Left ventricle myocardium superior (tissue), 1 donor: Measurements from ENCODE around the gene SNX5. TPM values are rescaled to one million over a fixed set of nuclear protein-coding genes. Genes with fewer than 3 reads are reported as not detected.

Source experiments
- ATAC-seq: fragments of 200-7000 bp; cut with Tn5 transposase; one replicate; pipeline ENCODE4 v1.9.1; 2020; ENCODE audit warnings: mild to moderate bottlenecking, moderate library complexity
- DNase-seq: peaks from one replicate; pipeline ENCODE4 v3.0.0-alpha.2; 2020
- intact Hi-C: fragments of 100-400 bp; cut with micrococcal nuclease; formaldehyde crosslinking; loops from one replicate; pipeline ENCODE4 v1.11.0; 2022
- total RNA-seq: library from RNA; stranded (reverse); fragmentation: NEBNext Ultra II Directional; extraction: Animal tissue kit (Norgen Biotek cat#: 25700); gene quantifications from one replicate; pipeline ENCODE4 v1.2.1, GENCODE V29; 2021
- donor health status: DM: no; HTN: yes; CAD: no; lungs with severe emphysema.

SNX5 gene
- total RNA-seq, 1 donor from 2014 or later, result 40.4 TPM

DNA sequence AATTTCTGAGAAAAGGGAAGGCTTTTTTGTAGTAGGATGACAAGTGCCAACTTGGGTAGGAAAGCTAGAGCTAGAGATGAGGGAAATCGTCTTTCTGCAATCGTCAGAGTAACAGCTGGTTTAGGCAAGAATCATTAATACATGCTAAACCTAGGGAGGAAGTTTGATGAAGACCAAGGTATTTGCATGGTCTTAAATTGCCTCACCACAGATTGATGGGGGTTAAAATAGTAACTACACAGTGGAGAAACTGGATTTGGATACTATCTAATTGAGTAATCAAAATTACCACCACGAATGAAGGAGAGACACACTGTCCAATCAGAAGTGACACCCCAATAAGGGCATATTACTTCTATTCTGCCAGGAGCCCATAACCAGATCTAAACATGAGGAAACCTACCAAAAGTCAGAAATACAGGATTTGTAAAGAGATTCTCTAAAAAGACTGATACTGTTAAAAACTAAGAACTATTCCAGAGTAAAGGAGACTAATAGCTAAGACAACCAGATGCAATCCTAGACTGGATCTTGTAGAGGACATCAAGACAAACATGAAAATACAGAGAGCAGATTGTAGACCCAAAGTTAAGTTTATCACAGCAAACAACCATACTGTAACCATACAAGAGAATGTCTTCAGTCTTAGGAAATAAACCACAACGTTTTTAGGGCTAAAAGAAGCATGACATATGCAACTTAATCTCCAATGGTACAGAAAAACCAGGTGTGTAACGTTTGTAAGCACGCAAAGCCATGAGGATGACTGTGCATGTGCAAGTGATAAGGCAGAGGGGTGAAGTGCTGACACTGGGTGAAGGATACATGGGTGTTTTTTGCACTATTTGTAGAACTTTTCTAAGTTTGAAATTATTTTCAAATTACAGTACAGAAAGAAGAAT, 21.8 kb downstream of the SNX5 start:
- ATAC-seq (no peak), DNase-seq (no peak)
- intact Hi-C loops, result no loop called here

DNA sequence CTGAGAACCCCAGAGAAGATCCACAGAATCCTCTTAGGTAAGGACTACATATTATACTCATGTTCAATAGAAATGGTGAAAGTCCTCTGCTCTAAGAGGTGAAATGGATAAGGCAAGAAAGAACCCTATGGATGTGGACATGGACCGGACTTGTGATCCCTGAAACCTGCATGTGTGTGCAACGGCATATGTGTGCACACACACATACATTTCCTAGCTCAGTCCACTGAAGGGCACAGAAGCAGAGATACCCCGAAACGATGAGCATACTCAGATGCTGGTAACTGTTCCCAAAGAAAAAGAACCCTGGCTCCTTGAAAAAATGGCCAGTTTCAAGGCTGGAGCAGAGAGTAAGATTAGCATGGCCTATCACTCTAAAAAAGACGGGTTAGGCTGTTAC, 22.6 kb downstream of the SNX5 start:
- ATAC-seq, result no peak
- DNase-seq, result no peak
- intact Hi-C loops, result no loop called here

DNA sequence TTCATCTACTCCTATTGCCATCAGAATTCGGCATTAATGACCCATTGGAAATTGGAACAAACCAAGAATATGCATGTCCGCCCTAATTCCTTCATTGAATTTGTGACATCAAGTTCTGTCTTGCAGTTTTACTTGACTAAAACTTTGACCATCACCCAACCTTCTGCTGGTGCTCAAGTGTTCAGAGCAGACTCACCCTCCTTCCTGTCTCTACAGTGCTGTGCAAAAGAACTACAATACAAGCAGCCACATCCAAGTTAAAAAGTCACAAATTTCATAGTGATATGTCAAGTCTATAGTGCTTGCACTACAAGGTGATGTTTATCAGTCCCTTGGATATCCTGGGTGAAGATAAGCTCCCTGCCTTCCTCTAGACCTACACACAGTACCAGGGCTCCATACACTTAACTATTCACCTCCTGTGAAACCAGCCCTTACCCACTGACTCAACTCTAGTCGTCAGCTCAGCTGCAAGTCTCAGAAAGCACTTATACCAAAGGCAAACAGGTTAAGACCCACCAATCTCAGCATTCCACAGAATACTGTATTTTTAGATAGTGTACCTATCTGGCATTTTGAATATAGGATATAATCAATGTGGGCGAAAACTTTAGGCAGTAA, 23.6 kb downstream of the SNX5 start:
- DNase-seq, result no peak
- no peak for ATAC-seq
- intact Hi-C loops, result no loop called here

DNA sequence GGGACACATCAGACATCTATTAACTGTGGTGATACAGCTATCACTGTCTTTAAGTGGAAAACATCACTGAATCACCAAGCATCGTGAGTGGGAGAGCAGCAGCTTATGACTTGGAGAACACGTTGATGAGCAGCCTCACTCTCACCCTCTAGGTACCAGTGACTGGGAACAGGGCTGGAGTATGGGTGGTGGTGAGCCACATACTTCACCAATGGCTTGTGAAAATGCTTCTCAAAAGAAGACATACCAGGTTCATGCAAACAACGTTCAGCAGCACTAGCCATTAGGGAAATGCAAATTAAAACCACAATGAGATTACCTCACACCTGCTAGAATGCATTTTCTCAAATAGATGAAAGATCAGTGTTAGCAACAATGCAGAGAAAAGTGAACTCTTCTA, 25.3 kb downstream of the SNX5 start:
- ATAC-seq, result no peak
- intact Hi-C loops, result no loop called here

DNA sequence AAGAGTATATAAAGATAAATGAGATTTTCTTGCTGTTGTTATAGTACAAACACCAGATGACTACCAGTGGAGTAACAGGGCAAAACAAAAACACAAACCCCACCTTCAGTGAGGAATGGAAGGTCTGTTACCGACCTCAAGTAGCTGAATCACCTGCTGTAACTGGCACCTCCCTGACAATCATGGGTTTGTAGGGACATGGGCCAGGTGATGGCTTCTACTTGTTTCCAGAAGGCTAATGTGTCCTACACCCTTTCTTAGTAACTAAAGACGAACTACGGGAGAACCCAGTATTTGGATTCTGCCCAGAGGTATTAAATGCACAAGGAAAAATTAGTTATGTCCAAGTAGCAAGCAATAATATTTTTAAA, 26.8 kb downstream of the SNX5 start:
- ATAC-seq, result no peak
- intact Hi-C loops, result no loop called here
- no peak for DNase-seq

More for the DNA sequence above, 25.3 kb downstream of the SNX5 start:
- no peak for DNase-seq

DNA sequence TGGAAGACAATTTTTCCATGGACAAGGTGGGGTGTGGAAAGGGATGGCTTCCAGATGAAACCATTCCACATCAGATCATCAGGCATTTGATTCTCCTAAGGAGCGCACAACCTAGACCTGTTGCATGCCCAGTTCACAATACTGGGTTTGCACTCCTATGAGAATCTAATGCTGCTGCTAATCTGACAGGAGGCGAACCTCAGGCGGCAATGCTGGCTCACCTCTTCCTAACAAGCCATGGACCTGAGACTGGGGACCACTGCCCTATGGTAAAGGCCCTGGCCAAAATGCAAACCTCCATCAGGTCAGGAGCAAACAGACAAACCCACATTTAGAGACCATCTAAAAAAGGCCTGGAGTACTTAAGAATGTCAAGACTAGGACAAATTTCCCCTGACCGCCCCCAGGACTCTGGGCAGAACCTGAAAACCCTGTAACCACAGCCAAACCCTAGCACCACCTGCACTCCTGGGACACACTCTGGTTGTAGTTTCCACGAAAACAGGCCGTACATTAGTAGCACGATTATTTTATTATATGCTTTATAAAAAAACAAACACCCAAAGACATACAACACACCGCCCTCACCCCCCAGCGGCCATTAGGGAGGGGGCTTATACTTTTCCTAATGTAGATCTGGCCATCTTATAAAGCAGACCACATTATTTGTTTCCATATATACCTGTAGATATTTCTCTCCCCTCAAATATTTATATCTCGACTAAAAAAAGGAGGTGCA, 27.3 kb downstream of the SNX5 start:
- ATAC-seq, result no peak
- intact Hi-C loops, result no loop called here
- DNase-seq, result no peak

DNA sequence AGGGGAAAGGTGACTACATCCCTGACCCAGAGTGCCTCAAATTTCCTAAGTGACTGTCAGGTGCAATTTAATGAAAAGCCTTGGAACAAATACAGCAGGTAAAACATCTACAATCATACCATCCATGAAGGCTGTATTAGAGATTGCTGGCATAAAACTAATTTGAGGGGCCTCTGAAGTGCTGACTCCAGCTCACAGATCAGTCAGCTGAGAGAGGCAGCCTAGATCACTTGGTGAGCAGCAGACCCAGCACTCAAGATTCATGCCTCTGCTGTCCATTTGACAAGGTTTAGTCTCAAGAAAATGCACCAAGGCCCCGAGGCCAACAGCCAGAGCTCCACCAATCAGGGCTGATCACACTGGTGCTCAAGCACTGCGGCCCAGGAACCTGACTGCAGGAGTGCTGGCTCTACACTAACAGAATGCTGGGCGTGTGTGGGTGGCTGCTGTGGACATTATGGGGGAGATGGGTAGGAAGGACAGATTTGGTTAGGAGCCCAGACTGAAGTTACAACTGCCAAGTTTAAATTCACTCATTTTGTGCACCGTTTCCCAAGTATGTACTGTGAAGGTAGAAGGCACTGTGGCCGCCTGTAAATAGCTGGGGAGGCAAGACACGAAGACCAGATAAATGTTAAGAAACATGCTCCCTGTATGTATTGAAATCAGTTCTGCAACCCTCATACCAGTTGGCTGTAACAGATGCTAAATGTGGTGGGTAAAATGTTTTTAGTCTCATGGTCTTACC, 28.2 kb downstream of the SNX5 start:
- no peak for ATAC-seq
- intact Hi-C loops, result no loop called here
- no peak for DNase-seq

DNA sequence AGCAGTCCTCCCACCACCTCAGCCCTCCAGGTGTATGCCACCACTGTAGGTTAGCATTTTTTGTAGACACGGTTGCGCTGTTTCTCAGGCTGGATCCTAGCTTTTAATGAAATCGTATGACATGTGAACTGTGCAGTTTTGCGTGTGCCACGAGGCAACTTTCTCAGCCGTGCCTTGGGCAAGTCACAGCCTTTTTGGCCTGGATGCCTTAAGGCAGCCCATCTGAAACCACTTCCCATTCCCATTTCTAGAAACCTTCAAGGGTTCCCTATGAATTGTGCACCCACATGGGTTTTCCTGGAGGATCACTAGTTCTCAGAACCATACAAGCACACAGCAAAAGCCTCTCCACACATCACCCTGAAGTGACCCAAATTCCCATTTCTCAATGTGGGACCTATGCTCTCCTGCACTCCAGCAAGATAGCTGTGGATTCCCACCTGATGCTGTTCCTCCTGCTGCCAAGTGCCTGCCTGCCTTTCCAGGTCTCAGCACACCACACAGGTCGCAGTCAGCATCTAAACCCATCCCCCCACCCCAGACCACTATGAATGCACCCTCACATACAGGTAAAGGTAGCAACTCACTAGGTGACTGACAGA, 28.9 kb downstream of the SNX5 start:
- DNase-seq, result no peak
- no peak for ATAC-seq
- intact Hi-C loops, result no loop called here

DNA sequence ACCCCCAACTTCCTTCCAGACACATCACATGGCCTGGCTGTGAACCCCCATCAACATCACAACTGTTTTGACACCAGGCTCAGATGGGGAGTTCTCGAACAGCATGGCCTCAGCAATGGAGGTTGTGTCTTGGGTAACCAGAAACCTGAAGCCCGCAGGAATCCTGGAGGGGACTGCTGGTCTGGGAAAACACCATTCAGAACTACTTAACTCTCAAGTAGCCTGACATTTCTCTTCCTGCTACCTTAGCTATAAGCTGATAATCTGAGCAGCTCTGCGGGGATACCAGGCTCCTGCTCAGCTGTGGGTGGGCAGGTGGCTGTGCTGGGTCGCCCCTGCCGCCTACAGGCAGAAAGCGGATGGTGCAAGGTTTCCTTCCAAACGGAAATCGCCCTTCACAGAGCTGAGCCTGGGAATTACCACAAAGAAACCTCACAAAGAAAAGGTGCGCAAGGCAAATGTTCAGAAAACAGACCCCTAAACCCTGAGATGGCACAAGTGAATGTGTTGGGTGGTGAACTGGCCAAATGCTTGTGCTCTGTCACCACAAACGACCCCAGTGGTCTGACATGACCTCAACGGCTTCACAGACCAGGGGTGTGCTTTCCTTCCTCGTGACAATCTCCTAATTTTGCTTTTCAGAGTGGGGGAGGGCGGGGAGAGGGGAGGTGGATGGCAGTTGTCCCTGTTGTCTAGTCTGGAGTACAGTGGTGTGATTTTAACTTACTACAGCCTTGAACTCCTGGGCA, 29.5 kb downstream of the SNX5 start:
- DNase-seq, result peak; percentile 76
- intact Hi-C loops, result no loop called here
- ATAC-seq, result peak; percentile 60

DNA sequence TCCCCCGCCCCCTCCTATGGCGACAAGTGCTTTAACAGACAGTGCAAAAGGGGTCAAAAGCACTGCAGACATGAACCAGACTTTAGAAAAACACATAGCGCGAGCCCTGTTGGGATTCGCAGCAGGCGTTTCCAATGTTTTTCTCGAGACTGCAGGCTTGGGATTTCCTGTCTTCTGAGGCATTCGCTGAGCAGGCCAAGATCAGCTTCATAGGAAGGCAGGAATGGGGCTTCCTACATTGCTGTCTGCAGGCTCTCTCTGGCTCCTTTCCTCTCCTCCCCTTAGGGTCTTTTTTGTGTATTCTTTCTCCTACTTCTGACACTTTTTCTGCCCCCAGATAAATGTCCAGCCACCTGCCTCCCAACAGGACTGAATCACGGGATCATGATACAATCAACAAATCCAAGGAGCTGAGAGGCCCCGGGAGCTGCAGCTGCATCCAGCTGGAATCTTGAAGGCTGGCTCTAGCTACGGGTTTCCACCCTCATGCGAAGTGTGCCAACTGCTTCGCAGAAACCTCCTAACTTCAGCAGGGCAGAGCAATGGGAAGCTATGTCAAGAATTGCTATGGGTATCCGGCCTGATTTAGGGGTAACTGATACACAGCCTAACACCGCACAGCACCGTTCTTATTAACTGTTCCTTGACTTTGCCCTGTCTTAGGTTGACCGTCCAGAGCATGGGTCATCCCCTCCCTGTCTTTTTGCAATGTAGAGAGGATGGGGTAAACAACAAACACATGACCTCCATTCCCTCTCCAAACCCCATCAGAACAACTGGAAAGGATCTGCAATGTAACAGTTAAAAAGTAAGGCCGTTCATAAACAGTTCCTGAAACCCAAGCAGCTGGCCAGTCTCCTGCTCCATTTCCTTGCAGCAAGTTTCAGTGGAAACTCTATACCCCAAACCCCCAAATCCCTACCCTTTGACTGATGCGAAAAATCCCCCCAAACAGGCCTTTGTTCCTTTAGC, 31.5 kb downstream of the SNX5 start:
- peak; percentile 78 for DNase-seq
- ATAC-seq, result peak; percentile 80
- intact Hi-C loops, result no loop called here

DNA sequence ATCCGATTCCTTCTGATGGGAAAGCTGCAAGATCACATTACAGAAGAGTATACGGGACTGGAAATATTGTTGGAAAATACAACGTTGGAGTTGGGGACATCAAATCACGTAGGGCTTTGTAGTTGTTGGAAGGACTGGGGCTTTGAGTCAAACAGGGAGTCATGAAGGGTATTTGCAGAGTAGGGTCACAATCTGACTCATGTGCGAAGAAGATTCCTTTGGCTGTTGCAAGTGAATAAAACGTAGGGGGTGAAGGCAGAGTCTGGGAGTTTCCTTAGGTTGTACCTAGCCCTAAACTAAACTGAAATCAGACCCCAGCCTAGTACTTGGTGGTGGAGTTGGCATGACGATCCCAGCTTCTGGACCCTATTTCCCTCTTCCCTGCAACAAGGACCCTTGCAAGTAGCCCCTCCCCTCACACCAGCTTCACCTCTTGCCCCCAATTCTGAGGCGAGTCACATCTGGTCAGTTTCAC, 32.3 kb downstream of the SNX5 start:
- DNase-seq, result no peak
- intact Hi-C loops, result no loop called here
- no peak for ATAC-seq

DNA sequence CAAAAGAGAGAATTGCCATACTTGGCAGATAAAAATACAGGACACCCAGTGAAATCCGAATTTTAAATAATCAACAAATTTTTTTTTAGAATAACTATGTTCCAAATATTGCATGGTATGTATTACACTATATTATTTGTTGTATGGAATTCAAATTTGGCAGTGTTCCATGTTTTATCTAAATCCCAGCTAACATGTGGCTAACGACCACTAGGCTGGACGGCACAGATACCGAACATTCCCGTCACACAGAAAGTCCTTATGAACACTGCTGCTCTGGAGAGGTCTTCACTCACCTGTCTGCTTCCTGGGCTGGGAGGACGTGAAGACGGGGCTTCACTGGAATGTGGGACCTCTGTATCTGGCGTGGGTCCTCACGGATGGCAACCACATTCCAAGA, 32.8 kb downstream of the SNX5 start:
- intact Hi-C loops, result no loop called here
- ATAC-seq, result no peak
- DNase-seq, result no peak

DNA sequence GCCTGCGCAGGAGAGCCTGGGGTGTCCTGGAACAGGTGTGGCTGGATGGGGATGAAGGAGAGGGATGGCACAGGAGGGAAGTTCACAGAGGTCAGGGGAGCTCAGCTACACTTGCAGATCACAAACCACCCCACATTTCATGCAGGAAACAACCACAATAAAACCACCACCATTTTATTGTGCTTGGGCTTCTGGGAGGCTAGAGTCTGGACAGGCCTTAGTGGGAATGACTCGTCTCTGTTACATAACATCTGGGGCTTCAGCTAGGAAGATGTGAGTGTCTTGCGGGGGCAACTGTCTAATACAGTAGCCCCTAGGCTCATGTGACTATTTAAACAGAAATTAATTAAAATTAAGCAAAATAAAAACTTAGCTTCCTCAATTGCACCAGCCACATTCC, 33.4 kb downstream of the SNX5 start:
- DNase-seq (no peak), ATAC-seq (no peak)
- intact Hi-C loops, result no loop called here

DNA sequence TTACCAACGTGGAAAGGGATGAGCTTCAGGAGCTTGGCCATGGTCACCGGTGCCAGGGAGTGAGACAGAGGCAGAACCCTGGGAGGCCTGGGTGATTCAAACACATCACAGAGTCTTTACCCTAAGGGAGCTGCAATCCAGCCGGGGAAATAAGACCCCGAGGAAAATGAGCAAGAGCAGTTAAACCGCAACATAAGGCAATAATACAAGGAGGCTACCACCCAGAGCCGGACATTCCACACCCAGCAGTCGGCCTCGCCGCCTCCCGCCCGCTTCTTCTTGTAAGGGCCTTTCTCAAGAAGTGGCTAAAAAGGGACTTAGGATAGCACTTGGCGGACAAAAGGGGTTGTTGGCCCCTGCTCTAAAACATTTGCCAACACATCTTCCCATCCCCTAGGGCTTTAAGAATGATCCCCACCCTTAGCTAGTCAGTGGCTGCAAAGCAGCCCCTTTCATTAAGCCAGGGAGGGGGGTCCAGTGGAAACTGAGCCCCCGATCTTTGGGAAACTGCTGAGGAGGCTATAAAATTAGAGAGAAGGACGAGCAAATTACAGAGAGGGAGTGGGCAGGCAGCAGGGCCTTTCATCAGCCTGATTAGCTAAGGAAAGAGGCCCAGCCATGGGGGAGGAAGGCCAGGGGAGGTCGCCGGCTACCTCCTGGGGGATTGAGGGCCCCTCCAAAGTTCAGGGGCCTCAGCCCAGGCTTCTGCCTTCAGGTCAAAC, 34.3 kb downstream of the SNX5 start:
- intact Hi-C loops, result no loop called here
- ATAC-seq (no peak), DNase-seq (no peak)

DNA sequence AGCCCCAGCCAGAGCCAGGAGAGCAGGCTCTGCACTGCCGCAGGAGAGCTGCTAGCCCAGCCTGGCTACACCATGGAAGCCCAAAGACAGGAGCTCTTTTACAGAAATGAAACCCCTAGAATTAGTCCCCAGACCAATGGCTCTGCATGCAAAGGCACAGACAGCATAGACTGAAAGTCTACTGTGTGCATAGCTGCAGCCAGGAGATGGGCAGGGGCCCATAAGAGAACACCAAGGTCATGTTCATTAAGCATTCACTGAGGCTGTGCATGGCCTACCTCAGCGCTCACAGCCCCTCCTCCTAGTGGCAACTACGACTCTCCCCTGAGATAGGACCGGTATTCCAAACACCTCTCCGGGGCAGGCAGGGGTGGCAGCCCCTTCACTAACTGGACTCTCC, 34.9 kb downstream of the SNX5 start:
- ATAC-seq (no peak), DNase-seq (no peak)
- intact Hi-C loops, result no loop called here

DNA sequence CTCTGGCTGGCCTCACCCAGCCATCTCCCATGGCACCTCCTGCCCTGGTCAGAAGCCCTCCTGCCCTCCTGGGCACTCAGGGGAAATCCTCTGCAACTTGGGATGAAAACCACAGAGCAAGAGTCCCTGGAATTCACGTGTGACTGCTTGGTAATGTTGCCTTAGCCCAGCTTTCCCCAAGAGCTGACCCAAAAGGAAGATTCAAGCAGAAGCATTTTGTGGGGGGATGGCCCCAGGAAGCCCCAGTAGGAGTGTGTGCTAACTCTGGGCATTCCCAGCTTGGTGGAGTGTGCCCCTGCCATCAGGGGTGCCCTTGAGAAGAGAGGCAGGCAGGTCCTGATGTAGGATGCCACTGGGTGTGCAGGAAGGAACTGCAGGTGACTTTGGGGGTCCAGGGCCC, 35.5 kb downstream of the SNX5 start:
- intact Hi-C loops, result no loop called here
- ATAC-seq, result no peak
- DNase-seq, result no peak

DNA sequence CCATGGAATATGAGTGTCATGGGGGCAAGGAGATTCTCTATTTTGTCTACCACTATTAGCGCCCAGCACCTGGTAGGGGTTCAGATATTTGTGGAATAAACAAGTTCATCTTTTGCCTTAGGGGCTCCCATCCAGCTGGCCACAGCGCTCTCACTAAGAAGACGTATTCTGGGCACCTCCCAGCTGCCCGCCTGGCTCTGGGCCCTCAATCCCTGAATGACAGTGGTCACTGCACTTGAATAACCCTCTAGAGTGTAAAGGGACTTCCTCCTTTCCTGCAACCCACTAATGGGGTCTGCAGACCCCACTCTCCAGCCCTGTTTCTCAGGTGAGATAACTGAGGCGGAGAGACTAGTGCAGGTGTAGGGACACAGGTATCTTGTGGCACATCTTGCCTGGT, 36.2 kb downstream of the SNX5 start:
- intact Hi-C loops, result no loop called here
- DNase-seq (no peak), ATAC-seq (no peak)
